HepG2 (cell line): Measurements from ENCODE around the gene NYAP1. TPM values are rescaled to one million over a fixed set of nuclear protein-coding genes. Genes with fewer than 3 reads are reported as not detected.

Experiments
- ATAC-seq: fragments of 200-7000 bp; cut with Tn5 transposase; 3 replicates; pipeline ENCODE4 v1.9.1; 2020; ENCODE audit warnings: mild to moderate bottlenecking, moderate library complexity
- BruUV-seq: library from RNA; stranded (reverse); fragments of 400-500 nt; replicated peaks from 2 replicates; lab custom pipeline; 2021; lab: Mats Ljungman, UMichigan
- CTCF ChIA-PET: fragments of 300-600 bp; formaldehyde crosslinking; extraction: SDS; loops from one replicate; lab custom pipeline; 2021; ENCODE audit warnings: low total read pairs, inconsistent platforms, low intra/inter-chr PET ratio; lab: Yijun Ruan, JAX
- POLR2A ChIA-PET: fragments of 350-600 bp; sonication (Branson Sonifier 250); formaldehyde crosslinking; loops from one replicate; lab custom pipeline; 2020; ENCODE audit warnings: antibody characterized with exemption, inconsistent platforms; lab: Yijun Ruan, JAX
- DNase-seq: peaks from one replicate; pipeline ENCODE4 v3.0.0-alpha.2; 2015; ENCODE audit warnings: low spot score
- FAIRE-seq: peaks from 3 replicates; lab custom pipeline; 2011; peaks lifted over from hg19 to GRCh38; lab: Jason Lieb, UNC
- H2AFZ ChIP-seq: one replicate; pipeline ENCODE4 v1.6.1; 2011; ENCODE audit warnings: low read length, inconsistent platforms
- H3K27ac ChIP-seq: fragments of 300-600 bp; 3 replicates; pipeline ENCODE4 v1.8.0; 2011; ENCODE audit warnings: mixed run types, mild to moderate bottlenecking, mixed read lengths, low read length, inconsistent platforms; ENCODE audit not compliant: insufficient read depth; ENCODE audit errors: extremely low read length
- H3K27me3 ChIP-seq, 2 experiments: fragments of 200-600 bp in 1 of 2; 2 replicates in 1 of 2; 3 replicates in 1 of 2; pipeline versions ENCODE4 v1.6.0 to v1.8.0; 2011; ENCODE audit warnings: low read length in 2 of 2, mild to moderate bottlenecking in 2 of 2, moderate library complexity in 2 of 2, inconsistent platforms in 1 of 2; ENCODE audit not compliant: insufficient read depth in 2 of 2, control insufficient read depth in 1 of 2
- H3K36me3 ChIP-seq, 2 experiments: fragments of 200-600 bp in 1 of 2; replicated peaks in 1 of 2; 2 replicates in 1 of 2; 3 replicates in 1 of 2; pipeline versions ENCODE4 v1.5.1 to v1.8.0; 2011; ENCODE audit warnings: low read length in 2 of 2, inconsistent platforms in 1 of 2; ENCODE audit not compliant: insufficient read depth in 2 of 2, control insufficient read depth in 1 of 2
- H3K4me1 ChIP-seq: 2 replicates; pipeline ENCODE4 v1.5.1; 2012; ENCODE audit warnings: low read length, inconsistent platforms; ENCODE audit not compliant: insufficient read depth
- H3K4me2 ChIP-seq: 2 replicates; pipeline ENCODE4 v1.6.0; 2011; ENCODE audit warnings: low read depth, low read length, inconsistent platforms
- H3K4me3 ChIP-seq, 3 experiments: fragments of 200-600 bp in 1 of 3; sonication (generic), shearing (Covaris generic) in 1 of 3; replicated peaks in 1 of 3; 2 replicates each; pipeline ENCODE4 v1.5.1; 2011 to 2016; ENCODE audit warnings: low read length in 3 of 3, inconsistent platforms in 2 of 3, low read depth in 2 of 3, mild to moderate bottlenecking in 2 of 3, control low read depth in 1 of 3, mixed read lengths in 1 of 3; ENCODE audit not compliant: insufficient read depth in 1 of 3
- H3K79me2 ChIP-seq: one replicate; pipeline ENCODE4 v1.6.1; 2011; ENCODE audit warnings: low read length, inconsistent platforms; ENCODE audit not compliant: insufficient read depth
- H3K9ac ChIP-seq: 2 replicates; pipeline ENCODE4 v1.6.0; 2011; ENCODE audit warnings: mild to moderate bottlenecking, low read depth, low read length, inconsistent platforms; ENCODE audit not compliant: insufficient read depth
- H3K9me3 ChIP-seq: 2 replicates; pipeline ENCODE4 v1.5.1; 2012; ENCODE audit warnings: mild to moderate bottlenecking, low read length
- H4K20me1 ChIP-seq: 2 replicates; pipeline ENCODE4 v1.6.0; 2011; ENCODE audit warnings: inconsistent platforms, mild to moderate bottlenecking, low read length, moderate library complexity; ENCODE audit not compliant: insufficient read depth
- CHCHD3 ChIP-seq: sonication (generic); formaldehyde crosslinking; IDR thresholded peaks from 2 replicates; pipeline ENCODE4 v1.8.0; 2022; ENCODE audit warnings: mild to moderate bottlenecking, missing genetic modification reagents, moderate library complexity
- GTF2F1 ChIP-seq: fragments of 150-350 bp; IDR thresholded peaks from 2 replicates; pipeline ENCODE4 v1.6.1; 2014; ENCODE audit warnings: low read length
- SRF ChIP-seq: IDR thresholded peaks from 2 replicates; pipeline ENCODE4 v1.6.1; 2011; ENCODE audit warnings: mild to moderate bottlenecking, low read depth, low read length, moderate library complexity
- SRSF9 ChIP-seq: fragments of 200-400 bp; formaldehyde crosslinking; IDR thresholded peaks from 2 replicates; pipeline ENCODE4 v1.6.1; 2018; ENCODE audit warnings: borderline replicate concordance, mild to moderate bottlenecking, low read depth, low read length; ENCODE audit not compliant: insufficient read depth, poor library complexity, severe bottlenecking
- ZIK1 ChIP-seq: sonication (generic); formaldehyde crosslinking; IDR thresholded peaks from 2 replicates; pipeline ENCODE4 v1.5.0; 2020; ENCODE audit warnings: mild to moderate bottlenecking, low read depth, missing genetic modification reagents, borderline replicate concordance
- ZNF230 ChIP-seq: sonication (generic); formaldehyde crosslinking; IDR thresholded peaks from 2 replicates; pipeline ENCODE4 v1.4.0; 2020; ENCODE audit warnings: mild to moderate bottlenecking, missing genetic modification reagents
- ZNF333 ChIP-seq: sonication (generic); formaldehyde crosslinking; IDR thresholded peaks from 2 replicates; pipeline ENCODE4 v1.4.0; 2020; ENCODE audit warnings: mild to moderate bottlenecking, missing genetic modification reagents, borderline replicate concordance
- ZNF441 ChIP-seq: sonication (generic); formaldehyde crosslinking; IDR thresholded peaks from 2 replicates; pipeline ENCODE4 v1.7.0; 2021; ENCODE audit warnings: missing genetic modification reagents, borderline replicate concordance
- ZNF773 ChIP-seq: sonication (generic); formaldehyde crosslinking; IDR thresholded peaks from 2 replicates; pipeline ENCODE4 v1.4.0; 2020; ENCODE audit warnings: missing genetic modification reagents, borderline replicate concordance
- ZSCAN9 ChIP-seq: IDR thresholded peaks from 2 replicates; pipeline ENCODE4 v1.6.1; 2016; ENCODE audit warnings: borderline replicate concordance
- WGBS: methylation state at CpG from one replicate; pipeline ENCODE4 v1.1.6; 2017; ENCODE audit warnings: low lambda C conversion rate; 5-methylcytosine and 5-hydroxymethylcytosine counted together
- in situ Hi-C: cut with HindIII; loops from 2 replicates; pipeline ENCODE4 v1.10.0; 2017; ENCODE audit warnings: low pct_unique_long_range_greater_than_20kb; ENCODE audit not compliant: extremely low pct_ligation_motif_present
- intact Hi-C: fragments of 100-400 bp; cut with micrococcal nuclease; formaldehyde crosslinking; loops from one replicate; pipeline ENCODE4 v1.10.0; 2022; ENCODE audit not compliant: unreplicated experiment
- polyA plus RNA-seq, 8 experiments: library from polyadenylated mRNA; depleted of rRNA in 3 of 8; stranded (reverse) in 7 of 8; unstranded in 1 of 8; fragments of >200 nt; fragmentation: Illumina TruSeq in 4 of 8; extraction: Trizol in 4 of 8; gene quantifications; 2 replicates each; pipeline versions ENCODE4 v1.2.1 to v1.2.3, GENCODE V29; 2011 to 2016; ENCODE audit warnings: low read depth in 4 of 8, missing spikeins in 1 of 8, mixed read lengths in 1 of 8; ENCODE audit not compliant: insufficient read depth in 1 of 8
- total RNA-seq, 5 experiments: library from RNA; depleted of rRNA; stranded (reverse); fragments of >200 nt; fragmentation: Illumina TruSeq; extraction: Trizol; gene quantifications; 2 replicates each; pipeline ENCODE4 v1.2.3, GENCODE V29; 2016; ENCODE audit warnings: low read depth in 1 of 5
- TF ChIP-seq, protein P1 (sequence below): IDR thresholded peaks from 2 replicates; pipeline ENCODE4 v1.6.1; 2016; ENCODE audit warnings: low read depth, missing genetic modification reagents, missing compliant biosample characterization
- TF ChIP-seq, protein P2 (sequence below): sonication (generic); formaldehyde crosslinking; IDR thresholded peaks from 2 replicates; pipeline ENCODE4 v1.4.0; 2020; ENCODE audit warnings: mild to moderate bottlenecking, missing genetic modification reagents
- TF ChIP-seq, protein P3 (sequence below): sonication (generic); formaldehyde crosslinking; IDR thresholded peaks from 2 replicates; pipeline ENCODE4 v1.4.0; 2020; ENCODE audit warnings: mild to moderate bottlenecking, low read depth, missing genetic modification reagents

NYAP1 gene
- total and polyA plus RNA-seq, 2 of the 13 experiments (the other 11 are each of a cell fraction or from before 2014, with no cell fraction given), result 0.15 to 0.46 TPM

DNA sequence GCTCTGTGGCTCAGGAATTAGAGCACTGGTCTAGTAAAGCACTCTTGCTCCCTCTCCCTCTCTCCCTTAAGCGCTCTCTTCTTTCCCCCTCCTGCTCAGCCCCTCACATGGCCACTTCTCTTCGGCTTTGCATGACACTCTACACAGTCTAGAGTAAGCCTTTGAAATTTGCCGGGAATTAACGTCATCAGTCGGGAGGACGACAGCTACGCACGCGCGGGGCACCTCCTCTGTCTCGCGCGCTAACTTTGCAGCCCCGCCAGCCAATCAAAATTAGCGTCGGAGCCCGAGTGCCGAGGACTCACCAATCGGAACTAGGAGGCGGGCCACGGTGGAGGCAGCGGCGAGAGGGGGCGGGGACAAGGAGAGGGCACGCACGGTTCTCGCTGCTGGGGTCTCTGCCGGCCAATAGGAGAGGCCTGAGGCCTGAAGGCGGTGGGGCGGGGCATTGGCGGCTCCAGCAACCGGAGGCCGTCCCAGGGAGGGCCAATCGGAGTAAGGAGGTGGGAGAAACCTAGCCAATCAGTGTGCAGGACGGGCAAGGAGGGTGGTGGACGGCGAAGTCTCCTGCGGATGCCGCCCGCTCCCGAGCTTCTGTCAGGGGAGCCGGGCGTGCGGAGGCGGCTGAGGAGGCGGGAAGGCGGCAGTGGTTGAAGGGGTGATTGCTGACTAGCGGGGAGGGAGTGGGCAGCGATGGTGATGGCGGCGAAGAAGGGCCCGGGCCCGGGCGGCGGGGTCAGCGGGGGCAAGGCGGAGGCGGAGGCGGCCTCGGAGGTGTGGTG is 55.1 kb downstream of the NYAP1 start, which contains the start of gene AGFG2:
Gene AGFG2, plus strand, starts transcription at position 550 of the 782 bp plus-strand sequence. Its CDS starts 144 bp downstream, at position 694.
- H3K4me1 ChIP-seq, result peaks cover 55% of the 10 kb centered on the region
- ChIA-PET CTCF (no interaction called here), POLR2A (interaction anchor here (0.6 to 2.4 kb wide), 14 partner anchors 10 to 351 kb away, joined by 3 to 19 read pairs (median 6); partner anchors contain the start of genes FBXO24, LRCH4, MEPCE and MOSPD3)
- ATAC-seq (peak; percentile 94), DNase-seq (peak; percentile 99), FAIRE-seq (peak; percentile 70)
- no peak within 1 kb of the TSS for H2AFZ ChIP-seq
- no peaks in the 10 kb centered on the region for H4K20me1 ChIP-seq
- H3K27me3 ChIP-seq, result no peaks in the 10 kb centered on the region; a peak in 1 of 5 replicates
- H3K79me2 ChIP-seq, result peaks cover 40% of the 10 kb centered on the region
- intact Hi-C loops (loop anchor here (2.0 kb wide), 1 partner anchor 36 kb away; no protein-coding TSS in a partner anchor), in situ Hi-C loops (no loop called here)
- H3K9me3 ChIP-seq, result no peaks in the 10 kb centered on the region
- peak within 1 kb of the TSS; percentile 98 for H3K4me2 ChIP-seq
- under 1% methylated on average over 45 of the region's 60 CpGs for WGBS
- peak within 1 kb of the TSS; percentile 93 to 98 (median 96) for H3K4me3 ChIP-seq
- H3K27ac ChIP-seq, result peak within 1 kb of the TSS; percentile 96
- peak within 1 kb of the TSS; percentile 94 for H3K9ac ChIP-seq
- no TSS peak for BruUV-seq
- H3K36me3 ChIP-seq, result no peaks in the 10 kb centered on the region; a peak in 1 of 5 replicates
- no peak for TF ChIP-seq SRF
- peak; percentile 31; the same call in 1 of the 2 replicates for TF ChIP-seq ZSCAN9
- TF ChIP-seq, protein P1, sequence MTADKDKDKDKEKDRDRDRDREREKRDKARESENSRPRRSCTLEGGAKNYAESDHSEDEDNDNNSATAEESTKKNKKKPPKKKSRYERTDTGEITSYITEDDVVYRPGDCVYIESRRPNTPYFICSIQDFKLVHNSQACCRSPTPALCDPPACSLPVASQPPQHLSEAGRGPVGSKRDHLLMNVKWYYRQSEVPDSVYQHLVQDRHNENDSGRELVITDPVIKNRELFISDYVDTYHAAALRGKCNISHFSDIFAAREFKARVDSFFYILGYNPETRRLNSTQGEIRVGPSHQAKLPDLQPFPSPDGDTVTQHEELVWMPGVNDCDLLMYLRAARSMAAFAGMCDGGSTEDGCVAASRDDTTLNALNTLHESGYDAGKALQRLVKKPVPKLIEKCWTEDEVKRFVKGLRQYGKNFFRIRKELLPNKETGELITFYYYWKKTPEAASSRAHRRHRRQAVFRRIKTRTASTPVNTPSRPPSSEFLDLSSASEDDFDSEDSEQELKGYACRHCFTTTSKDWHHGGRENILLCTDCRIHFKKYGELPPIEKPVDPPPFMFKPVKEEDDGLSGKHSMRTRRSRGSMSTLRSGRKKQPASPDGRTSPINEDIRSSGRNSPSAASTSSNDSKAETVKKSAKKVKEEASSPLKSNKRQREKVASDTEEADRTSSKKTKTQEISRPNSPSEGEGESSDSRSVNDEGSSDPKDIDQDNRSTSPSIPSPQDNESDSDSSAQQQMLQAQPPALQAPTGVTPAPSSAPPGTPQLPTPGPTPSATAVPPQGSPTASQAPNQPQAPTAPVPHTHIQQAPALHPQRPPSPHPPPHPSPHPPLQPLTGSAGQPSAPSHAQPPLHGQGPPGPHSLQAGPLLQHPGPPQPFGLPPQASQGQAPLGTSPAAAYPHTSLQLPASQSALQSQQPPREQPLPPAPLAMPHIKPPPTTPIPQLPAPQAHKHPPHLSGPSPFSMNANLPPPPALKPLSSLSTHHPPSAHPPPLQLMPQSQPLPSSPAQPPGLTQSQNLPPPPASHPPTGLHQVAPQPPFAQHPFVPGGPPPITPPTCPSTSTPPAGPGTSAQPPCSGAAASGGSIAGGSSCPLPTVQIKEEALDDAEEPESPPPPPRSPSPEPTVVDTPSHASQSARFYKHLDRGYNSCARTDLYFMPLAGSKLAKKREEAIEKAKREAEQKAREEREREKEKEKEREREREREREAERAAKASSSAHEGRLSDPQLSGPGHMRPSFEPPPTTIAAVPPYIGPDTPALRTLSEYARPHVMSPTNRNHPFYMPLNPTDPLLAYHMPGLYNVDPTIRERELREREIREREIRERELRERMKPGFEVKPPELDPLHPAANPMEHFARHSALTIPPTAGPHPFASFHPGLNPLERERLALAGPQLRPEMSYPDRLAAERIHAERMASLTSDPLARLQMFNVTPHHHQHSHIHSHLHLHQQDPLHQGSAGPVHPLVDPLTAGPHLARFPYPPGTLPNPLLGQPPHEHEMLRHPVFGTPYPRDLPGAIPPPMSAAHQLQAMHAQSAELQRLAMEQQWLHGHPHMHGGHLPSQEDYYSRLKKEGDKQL (CRISPR knock-in tag), result no peak
- TF ChIP-seq ZIK1 (CRISPR knock-in tag), result no peak
- TF ChIP-seq, protein P2, sequence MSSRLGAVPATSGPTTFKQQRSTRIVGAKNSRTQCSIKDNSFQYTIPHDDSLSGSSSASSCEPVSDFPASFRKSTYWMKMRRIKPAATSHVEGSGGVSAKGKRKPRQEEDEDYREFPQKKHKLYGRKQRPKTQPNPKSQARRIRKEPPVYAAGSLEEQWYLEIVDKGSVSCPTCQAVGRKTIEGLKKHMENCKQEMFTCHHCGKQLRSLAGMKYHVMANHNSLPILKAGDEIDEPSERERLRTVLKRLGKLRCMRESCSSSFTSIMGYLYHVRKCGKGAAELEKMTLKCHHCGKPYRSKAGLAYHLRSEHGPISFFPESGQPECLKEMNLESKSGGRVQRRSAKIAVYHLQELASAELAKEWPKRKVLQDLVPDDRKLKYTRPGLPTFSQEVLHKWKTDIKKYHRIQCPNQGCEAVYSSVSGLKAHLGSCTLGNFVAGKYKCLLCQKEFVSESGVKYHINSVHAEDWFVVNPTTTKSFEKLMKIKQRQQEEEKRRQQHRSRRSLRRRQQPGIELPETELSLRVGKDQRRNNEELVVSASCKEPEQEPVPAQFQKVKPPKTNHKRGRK (CRISPR knock-in tag), result no peak
- TF ChIP-seq ZNF773, result no peak
- TF ChIP-seq CHCHD3 (CRISPR knock-in tag), result 0 out of 2 replicates have a peak, but pooled peaks have one; percentile 37
- TF ChIP-seq ZNF230, result 0 out of 2 replicates have a peak, but pooled peaks have one; percentile 58
- TF ChIP-seq ZNF441, result no peak
- TF ChIP-seq SRSF9, result no peak
- TF ChIP-seq, protein P3, sequence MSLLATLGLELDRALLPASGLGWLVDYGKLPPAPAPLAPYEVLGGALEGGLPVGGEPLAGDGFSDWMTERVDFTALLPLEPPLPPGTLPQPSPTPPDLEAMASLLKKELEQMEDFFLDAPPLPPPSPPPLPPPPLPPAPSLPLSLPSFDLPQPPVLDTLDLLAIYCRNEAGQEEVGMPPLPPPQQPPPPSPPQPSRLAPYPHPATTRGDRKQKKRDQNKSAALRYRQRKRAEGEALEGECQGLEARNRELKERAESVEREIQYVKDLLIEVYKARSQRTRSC, result 0 out of 2 replicates have a peak, but pooled peaks have one; percentile 21
- TF ChIP-seq ZNF333 (CRISPR knock-in tag), result no peak
- TF ChIP-seq GTF2F1, result no peak
